HG03060 (cell line): ENCODE results near the gene PPIP5K2.
A peak's percentile ranks its signal among the peaks of the same experiment; 100 is the strongest.
"Not testable (repeated sequence)": the region's sequence is repeated elsewhere in the genome, so short reads cannot be mapped to it uniquely, and the experiment has no call there.

Source experiments
- ATAC-seq: cut with Tn5 transposase; IDR thresholded peaks from one replicate; pipeline ENCODE4 v1.9.1; 2021; ENCODE audit warnings: low read depth, moderate number of reproducible peaks; ENCODE audit not compliant: unreplicated experiment

Gene PPIP5K2

DNA sequence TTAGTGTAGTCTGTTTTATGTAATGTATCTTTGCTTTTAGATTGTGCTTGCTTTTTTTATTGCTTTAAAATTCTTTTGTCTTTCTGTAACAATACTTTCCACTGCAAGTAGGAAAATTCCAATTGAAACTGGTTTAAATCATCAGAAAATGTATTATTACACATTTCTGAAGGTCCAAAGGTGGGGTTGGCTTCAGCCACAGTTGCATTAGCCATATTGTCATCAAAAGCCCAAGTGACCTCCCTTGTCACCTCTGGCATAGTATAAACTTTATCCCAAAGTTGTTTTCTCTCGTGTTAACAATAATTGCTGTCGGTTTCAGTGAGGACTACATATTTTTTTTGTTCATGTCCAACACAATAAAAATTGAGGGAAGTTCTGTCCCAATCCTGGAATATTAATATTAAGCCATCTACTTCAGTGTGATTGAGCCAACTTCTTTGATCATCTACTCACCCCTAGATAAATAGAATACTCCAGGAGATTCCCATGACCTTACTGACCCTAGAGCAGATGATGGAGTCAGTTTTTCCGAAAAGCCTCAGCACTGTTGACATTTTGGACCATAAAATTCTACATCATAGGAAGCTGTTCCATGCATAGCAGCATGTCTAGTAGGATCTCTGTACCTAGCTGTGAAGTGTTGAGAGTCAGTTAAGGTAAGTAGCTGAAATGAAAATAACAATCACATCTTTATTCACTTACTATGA is 86.0 kb downstream of the PPIP5K2 start:
- no peak for ATAC-seq

DNA sequence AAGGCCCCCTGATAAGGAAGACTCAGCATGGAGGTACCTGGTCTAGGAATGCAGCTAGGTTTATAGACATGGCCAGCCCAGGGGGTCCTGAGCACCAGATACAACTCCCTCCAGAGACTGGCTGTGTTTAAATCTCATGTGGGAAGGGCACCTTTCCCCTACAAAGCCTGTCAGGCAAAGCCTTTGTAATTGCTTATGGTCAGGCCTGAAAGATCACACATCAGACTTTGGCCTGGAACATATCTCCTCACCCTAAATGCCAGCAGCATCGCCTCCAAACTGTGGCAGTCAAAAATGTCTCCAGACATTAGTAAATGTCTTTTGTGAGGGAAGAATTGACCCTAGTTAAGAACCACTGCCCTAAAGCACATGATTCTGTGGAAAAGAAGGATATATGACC is 86.9 kb downstream of the PPIP5K2 start:
- ATAC-seq, result no peak

DNA sequence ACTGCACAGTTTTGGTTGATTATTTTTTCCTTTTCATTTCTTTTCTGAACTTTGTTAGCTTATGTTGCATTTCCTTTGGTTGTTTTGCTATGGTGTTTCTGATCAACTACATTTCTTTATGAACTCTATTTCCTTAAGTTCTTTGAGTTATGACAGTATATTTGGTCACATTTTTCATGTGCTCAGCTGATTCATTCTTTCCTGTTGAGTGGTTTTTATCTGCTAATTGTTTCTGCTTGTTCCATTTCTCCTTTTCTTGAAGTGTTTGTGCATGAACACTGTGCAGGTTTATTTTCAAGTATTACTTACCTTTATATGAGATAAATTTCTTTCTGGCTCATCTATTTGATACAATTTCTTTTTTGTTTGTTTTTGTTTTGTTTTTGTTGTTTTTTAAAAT is 87.6 kb downstream of the PPIP5K2 start:
- ATAC-seq, result no peak

DNA sequence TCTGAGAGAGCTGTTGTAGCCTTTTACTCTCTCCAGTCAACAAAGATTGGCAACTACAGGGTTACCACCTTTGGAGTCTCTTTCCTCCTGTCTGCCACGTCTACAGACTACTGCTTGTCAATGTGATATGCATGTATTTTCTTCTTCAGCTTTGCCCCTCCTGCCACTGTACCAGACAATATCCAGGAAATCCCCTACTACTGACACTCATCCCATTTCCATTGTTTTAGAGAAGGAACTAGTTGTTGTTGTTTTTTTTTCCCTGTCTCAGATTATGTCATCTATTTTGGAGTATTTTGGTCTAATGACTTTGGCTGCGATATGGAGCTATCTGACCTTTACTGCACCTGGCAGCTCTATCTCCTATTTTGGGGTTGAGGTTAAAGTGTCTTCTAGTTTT is 88.4 kb downstream of the PPIP5K2 start:
- no peak for ATAC-seq

DNA sequence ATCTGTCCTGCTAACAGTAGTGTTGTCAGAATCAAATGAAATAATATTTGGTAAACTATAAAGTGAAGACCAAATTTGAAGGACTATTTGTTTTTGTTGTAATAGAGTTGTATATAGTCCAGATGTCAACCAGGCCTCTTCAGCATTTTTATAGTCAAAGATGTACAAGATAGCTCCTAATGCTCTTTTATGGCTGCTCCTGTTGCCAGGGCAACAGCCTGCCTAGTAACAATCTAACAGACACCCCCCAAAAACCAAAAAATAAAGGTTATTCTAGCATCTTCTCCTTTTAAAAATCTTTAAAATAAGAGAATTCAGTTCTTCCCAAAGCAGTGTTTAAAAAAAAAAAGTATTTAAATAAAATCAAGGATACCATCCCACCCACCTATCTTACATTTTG is 89.0 kb downstream of the PPIP5K2 start:
- no peak for ATAC-seq

DNA sequence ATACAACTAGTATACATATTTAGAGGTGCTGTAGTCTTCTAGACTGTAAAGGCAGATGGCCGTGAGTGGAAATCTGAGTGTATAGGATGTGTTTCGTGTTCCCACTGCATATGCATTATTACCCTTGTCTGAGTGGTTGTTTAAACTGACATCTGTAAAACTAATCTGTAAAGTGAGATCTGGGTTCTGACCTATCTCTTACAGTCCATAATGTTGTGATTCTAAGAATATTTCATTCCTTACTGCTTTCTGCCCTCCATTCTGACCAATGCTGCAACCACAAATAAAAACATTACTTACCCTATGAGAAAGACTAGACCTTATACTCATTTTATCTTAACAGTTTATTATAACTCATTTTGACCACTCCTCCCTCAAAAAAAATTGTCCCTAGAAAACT is 90.9 kb downstream of the PPIP5K2 start:
- ATAC-seq, result no peak

DNA sequence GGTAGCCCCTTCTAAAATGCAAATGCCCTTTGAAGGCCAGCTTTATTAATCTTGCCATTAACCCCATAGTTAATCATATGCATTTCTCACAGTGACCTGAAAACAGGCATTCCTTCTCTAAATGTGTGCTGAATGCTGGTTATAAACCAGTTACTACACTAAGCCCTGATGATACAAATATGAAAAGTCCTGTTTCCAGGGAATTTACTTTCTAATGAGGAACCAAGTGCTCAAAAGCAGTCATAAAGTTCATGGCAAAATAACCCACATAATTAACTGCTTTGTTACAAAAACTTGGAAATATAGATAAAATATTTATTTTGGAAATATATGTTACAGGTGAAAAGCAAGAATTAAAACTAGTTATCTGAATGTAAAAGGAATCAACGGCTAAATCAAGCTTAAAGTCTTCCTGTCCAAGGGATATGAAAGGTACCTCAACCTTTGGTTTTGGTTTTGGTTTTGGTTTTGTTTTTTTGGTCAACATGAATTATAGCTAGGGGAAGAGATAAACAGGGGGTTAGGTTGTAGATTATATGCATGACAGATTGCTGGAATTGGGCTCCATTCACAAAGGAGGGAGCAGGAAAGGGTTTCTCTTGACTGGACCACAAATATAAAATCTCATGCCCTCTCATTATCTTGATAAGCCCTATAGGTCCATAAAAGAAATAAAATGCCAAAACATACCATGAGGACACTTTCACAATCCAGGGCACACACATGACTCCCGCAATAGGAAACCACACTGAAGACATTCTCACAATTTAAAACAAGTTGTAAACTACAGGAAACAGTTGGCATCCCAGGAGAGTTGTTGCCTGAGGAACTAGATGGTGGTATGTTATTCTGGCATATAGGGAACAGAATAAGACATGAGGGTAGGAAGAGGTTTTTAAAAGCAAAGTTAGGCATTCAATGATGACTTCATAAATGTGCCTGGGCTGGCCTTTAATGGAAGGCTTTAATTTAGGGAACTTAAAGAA is 91.8 kb downstream of the PPIP5K2 start:
- no peak for ATAC-seq

DNA sequence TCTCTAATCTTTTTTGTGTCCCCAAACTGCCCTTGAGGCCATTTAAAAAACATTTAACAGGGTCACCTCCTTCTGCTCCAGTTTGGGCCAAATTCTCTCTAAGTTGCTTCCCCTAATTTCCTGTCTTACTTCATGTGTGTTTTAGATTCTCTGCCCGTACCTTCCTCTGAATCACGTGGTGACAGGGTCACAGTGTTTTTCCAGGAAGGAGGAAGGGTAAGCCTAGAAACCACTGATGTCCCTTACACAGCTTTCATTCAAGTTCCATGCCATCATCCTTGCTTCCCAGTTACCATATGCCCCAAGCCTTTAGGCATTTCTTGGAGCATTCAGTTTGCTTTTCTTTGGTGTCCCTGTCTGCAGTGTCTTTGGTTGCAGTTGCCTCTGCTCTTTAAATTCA is 96.0 kb downstream of the PPIP5K2 start:
- no peak for ATAC-seq

DNA sequence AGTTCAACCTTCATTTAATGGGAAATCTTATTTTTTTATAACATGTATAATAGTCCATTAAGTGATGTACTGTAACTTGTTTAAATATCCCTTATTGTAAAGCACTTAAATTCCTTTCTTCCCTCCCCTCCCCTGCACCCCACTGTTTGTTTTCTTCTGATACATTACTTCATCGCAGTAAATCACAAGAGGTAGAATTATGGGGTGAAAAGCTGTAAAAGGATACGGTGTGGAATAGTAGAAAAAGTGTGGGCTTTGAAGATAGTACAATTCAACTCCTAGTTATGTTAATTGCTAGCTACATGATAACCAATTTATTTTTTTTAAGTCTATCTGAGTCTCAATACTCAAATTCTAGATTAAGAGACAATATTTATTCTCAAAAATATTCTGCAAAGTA is 96.6 kb downstream of the PPIP5K2 start:
- ATAC-seq, result no peak

DNA sequence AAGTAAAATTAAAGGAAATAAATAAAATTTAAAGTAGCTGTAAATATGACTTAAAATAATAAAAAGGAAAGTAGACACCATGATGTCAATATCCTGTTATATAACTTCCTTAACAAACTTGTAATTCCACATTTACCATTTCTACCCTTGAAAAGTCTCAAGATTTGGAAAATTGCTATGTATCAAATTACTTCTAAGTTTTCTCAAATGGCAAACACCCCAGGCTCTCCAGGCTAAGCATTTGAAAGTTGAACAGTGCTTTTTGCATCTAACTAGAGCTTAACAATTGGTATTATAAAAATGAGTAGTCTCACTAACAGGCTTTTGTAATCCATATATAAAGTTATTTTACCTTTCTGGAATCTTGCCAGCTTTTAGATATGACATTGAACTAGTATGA is 97.0 kb downstream of the PPIP5K2 start:
- no peak for ATAC-seq

DNA sequence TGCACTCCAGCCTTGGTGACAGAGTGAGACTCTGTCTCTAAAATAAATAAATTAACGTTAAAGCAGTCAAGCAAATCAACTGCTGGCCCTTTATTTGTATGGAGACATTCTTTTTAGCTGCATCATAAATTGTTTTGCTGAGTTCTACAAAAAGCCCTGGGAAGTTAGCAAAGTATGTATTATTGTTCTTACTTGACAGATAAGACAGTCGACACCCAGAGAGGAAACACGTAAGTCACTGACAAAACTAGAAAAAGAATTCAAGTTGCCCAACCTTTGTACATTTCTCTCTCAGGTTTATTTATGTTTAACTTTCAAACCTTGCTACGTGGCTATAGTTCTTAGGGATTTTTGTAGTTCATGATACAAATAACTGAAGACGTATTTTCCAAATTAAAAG is 98.1 kb downstream of the PPIP5K2 start:
- no peak for ATAC-seq

DNA sequence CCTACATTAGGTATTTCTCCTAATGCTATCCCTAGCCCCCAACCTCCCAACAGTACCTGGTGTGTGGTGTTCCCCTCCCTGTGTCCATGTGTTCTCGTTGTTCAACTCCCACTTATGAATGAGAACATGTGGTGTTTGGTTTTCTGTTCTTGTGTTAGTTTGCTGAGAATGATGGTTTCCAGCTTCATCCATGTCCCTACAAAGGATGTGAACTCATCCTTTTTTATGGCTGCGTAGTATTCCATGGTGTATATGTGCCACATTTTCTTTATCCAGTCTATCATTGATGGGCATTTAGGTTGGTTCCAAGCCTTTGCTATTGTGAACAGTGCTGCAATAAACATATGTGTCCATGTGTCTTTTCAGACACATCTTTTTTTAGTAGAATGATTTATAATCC is 99.0 kb downstream of the PPIP5K2 start:
- ATAC-seq, result not testable (repeated sequence)

DNA sequence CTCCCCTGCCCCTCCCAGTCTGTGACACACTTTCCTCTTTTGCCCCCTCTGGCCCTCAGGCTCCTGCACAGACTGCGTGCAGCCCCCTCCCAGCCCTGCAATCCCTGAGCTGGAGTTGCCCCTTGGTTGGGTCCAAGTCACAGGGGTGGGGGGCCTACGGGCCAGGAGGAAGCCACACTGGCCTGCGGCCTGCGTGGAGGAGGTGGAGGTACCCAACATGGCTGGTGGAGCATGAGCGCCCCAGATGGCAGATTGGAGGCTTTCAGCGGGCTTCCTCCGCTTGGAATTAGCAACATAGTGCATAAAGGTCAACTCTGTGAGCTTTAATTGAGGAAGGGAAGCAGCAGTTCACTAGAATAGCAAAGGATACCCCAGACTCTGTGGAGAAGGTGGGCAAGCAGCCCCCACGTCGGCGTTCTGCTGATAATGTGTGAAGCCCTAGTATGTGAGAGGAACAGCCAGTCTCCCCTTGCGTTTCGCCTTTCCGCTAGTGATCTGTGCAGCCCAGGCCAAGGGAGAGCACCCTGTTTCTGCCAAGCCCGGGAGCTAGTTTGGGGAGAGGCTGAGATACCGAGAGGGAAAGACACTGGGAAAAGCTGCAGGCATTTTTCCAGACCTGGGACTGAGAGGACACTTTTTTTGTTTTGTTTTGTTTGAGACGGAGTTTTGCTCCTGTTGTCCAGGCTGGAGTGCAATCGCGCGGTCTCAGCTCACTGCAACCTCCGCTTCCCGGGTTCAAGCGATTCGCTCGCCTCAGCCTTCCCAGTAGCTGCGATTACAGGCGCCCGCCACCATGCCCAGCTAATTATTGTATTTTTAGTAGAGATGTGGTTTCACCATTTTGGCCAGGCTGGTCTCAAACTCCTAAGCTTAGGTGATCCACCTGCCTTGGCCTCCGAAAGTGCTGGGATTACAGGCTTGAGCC is 103.2 kb downstream of the PPIP5K2 start:
- no peak for ATAC-seq

DNA sequence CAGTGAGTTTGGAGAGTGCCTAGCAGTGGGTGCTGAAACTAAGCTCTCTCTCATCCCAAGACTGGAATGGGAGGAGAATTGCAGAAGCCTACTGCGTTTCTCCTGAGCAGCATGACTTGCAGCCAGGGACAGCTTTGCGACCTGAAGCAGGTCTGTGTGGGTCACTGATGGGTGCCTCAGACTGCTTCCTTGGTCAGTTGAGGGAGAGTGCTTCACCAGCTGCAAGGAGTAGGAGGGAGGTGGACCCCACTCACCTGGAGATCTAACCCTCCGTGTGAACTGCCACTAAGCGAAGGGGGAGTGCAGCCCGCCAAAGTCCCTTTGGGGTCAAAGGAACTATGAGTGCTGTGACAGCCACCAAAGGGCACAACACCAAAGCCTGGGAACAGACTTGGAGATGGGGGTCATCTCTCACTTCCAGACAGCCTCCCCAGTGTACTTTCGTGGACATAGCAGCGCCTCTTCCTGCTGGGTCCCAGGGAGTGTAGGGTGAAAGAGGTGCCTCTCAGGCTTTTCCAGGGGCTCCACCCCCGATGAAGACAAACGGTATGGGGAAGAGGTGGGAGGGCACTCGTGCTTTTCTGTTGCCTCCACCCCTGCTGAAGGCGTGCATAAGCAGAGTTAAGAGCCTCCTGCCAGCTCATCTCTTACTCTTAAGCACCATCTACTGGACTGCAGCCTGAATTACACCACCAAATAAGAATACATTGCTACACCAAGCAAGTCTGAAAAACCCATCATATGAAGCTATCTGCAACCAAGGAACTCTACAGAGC is 104.2 kb downstream of the PPIP5K2 start:
- peak; percentile 87 for ATAC-seq

DNA sequence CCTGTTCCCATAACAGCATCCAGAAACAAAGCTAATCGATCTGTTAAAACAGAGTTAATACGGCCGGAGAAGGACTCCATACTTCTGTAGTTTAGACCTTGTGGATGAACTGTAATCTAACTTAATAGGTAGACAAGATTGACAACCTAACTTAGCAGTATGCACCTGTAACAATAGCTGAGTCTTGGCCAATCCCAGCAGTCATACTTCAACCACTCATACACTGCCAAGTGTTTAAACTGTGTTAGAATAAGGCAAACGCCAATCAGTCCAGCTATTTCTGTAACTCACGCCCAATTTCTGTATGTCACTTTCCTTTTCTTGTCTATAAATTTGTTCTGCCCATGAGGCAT is 104.8 kb downstream of the PPIP5K2 start:
- no peak for ATAC-seq

DNA sequence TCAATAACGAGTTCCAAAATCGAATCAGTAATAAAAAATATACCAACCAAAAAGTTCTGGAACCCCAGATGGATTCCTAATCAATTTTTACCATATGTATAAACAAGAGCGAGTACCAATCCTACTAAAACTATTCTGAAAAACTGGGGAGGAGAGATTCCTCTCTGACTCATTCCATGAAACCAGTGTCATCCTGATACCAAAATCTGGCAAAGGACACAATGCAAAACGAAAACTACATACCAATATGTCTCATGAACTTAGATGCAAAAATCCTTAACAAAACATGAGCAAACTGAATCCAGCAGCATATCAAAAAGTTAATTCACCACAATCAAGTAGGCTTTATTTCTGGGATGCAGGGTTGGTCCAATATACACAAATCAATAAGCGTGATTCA is 108.0 kb downstream of the PPIP5K2 start:
- ATAC-seq, result no peak

DNA sequence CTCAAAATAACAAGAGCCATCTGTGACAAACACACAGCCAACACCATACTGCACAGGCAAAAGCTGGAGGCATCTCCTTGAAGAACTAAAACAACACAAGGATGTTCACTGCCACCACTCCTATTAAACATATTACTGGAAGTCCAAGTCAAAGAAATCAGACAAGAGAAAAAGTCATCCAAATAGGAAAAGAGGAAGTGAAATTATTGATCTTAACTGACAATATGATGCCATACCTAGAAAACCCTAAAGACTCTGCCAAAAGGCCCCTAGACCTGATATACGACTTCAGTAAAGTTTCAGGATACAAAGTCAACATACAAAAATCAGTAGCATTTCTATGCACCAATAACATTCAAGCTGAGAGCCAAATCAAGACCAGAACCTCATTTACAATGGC is 108.5 kb downstream of the PPIP5K2 start:
- no peak for ATAC-seq

DNA sequence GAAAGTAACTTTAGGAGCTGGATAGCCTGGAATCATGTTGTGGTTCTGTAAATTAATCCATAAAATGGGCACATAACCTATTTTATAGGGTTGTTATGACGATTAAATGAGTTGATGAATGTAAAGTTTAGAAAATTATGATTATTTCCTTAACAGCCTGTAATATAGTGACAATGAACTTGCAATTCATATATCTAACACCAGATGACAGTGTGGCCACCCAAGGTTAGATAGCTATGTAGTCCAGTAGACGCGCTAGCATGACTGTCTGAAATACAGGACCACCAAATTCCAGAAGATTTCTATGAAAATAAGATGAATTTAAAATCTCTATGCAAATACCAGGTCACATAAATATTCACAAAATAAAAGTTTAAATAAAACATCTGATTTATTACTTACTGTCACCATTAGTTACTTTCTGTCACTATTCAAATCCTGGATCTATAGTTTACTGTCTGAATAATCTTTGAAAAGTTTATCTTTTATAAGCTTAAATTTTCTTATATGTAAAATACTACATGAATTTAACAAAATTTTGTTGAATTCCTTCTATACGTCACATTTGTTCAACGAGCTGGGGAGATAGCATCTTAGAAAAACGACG is 112.4 kb downstream of the PPIP5K2 start:
- ATAC-seq, result peak; percentile 60

DNA sequence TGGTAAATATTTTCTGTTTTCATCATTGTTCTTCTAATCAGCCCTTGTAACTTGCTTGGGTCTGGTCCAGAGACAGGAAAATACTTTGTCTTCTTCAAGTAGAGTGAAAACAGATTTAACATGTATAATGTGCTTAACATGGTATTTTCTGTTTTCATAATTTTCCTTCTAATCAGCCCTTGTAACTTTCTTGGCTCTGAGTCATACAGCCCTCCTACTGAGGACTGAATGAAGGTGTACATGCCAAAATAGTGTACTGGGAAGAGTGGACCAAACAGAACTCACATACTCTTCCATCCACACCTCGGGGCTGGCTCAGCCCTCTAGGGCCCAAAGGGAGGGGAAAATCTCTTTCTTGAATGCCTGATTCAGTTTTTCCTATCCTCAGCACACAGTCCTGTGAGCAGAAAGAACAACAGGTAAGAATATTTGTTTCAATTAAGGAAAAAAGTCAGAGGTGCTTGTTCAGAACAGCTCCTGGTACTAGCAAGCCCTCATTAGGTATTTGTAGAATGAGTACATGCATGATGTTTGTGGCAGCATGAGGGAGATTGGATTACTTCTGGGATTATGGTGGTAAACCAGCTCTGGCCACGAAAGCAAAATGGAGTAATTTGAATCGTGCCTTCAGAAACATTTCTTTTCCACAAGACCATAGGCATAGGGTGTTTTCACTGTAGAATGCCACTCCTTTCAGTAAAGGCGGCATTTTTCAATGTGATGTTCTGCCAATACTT is 114.3 kb downstream of the PPIP5K2 start:
- no peak for ATAC-seq
